Stomach (tissue), 4 donors: ENCODE results near the gene MAP3K20.

ENCODE experiments used
- CTCF ChIP-seq, 7 experiments: fragments of 450-650 bp in 4 of 7; fragments of 200-600 bp in 3 of 7; sonication (generic) in 3 of 7; IDR thresholded peaks; one replicate each; pipeline ENCODE4 v1.5.1; 2016 to 2019; ENCODE audit warnings: antibody characterized with exemption in 7 of 7, control low read depth in 2 of 7, mild to moderate bottlenecking in 1 of 7
- EP300 ChIP-seq: sonication (generic); formaldehyde crosslinking; IDR thresholded peaks from one replicate; pipeline ENCODE4 v1.6.1; 2017; ENCODE audit warnings: antibody characterized with exemption
- POLR2AphosphoS5 ChIP-seq, 3 donors: sonication (generic); formaldehyde crosslinking; IDR thresholded peaks; one replicate each; pipeline ENCODE4 v1.6.1; 2016; ENCODE audit warnings: antibody characterized with exemption in 3 of 3

DNA sequence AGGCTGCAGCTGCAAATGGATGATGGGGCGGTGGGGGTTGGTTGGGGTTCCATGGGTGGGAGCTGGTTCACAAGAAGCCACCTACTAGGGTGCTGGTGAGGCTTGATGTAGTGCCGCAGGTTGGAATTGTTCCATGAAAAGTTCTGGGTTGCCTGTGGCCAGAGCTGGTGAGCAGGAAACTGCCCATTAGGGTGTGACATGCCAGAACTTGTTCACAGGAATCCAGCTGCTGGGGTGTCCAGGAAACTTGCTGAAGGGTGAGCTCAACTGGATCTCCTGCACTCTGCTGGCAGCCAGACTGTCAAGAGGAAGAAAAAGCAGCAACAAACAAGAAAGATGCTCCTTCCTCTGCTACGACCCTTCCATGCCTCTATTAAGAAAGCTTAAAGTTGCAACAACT, 48.8 kb downstream of the MAP3K20 start:
- TF ChIP-seq CTCF (IDR thresholded peaks at IDR 0.05) (no peak), POLR2AphosphoS5 (IDR thresholded peaks at IDR 0.05) (no peak), EP300 (no peak)
